H54 (cell line): ENCODE results near the gene STK11IP.

ENCODE experiments used
- DNase-seq: peaks from one replicate; pipeline ENCODE4 v3.0.0; 2011; ENCODE audit warnings: low spot score, mixed read lengths; ENCODE audit not compliant: insufficient read length
- FAIRE-seq: peaks from 3 replicates; lab custom pipeline; 2011; peaks lifted over from hg19 to GRCh38; lab: Jason Lieb, UNC
- POLR2A ChIP-seq: IDR thresholded peaks from 2 replicates; pipeline ENCODE4 v1.6.1; 2011; ENCODE audit warnings: low read depth, mild to moderate bottlenecking, low read length

STK11IP gene

GRCh38 chr2:219570194-219570923, 27.3 kb upstream of the STK11IP start:
- peak; percentile 78 for TF ChIP-seq POLR2A
- FAIRE-seq (no peak), DNase-seq (no peak)

- no peak for FAIRE-seq
- TF ChIP-seq POLR2A = no peak
- DNase-seq = no peak
Observed at GRCh38 chr2:219570924-219571310, 26.7 kb upstream of the STK11IP start.

GRCh38 chr2:219571311-219572236, 26.1 kb upstream of the STK11IP start, which contains the start of gene OBSL1:
Gene OBSL1 (minus strand): TSS chr2:219571539. CDS start chr2:219571232, 307 bp downstream.
- TF ChIP-seq POLR2A = peak; percentile 50; the same call in 1 of the 2 replicates
- FAIRE-seq (no peak), DNase-seq (peak; percentile 75)

GRCh38 chr2:219572237-219573001, 25.2 kb upstream of the STK11IP start, which contains the start of gene INHA:
Gene INHA (plus strand): TSS chr2:219572310. CDS start chr2:219572375, 65 bp downstream.
- DNase-seq (no peak), FAIRE-seq (no peak)
- TF ChIP-seq POLR2A = no peak

- DNase-seq = no peak
- FAIRE-seq = no peak
Observed at GRCh38 chr2:219573166-219573565, 24.5 kb upstream of the STK11IP start.

GRCh38 chr2:219574484-219575311, 23.0 kb upstream of the STK11IP start:
- FAIRE-seq = no peak
- TF ChIP-seq POLR2A = no peak
- no peak for DNase-seq

More at GRCh38 chr2:219573166-219573565, 24.5 kb upstream of the STK11IP start:
- TF ChIP-seq POLR2A = no peak

GRCh38 chr2:219575566-219576504, 21.8 kb upstream of the STK11IP start:
- no peak for TF ChIP-seq POLR2A
- no peak for FAIRE-seq

GRCh38 chr2:219576505-219577388, 20.9 kb upstream of the STK11IP start:
- no peak for TF ChIP-seq POLR2A
- FAIRE-seq = no peak
- DNase-seq = no peak

More at GRCh38 chr2:219575566-219576504, 21.8 kb upstream of the STK11IP start:
- no peak for DNase-seq

GRCh38 chr2:219578811-219579613, 18.6 kb upstream of the STK11IP start:
- FAIRE-seq = no peak
- DNase-seq = no peak
- no peak for TF ChIP-seq POLR2A

GRCh38 chr2:219581346-219581745, 16.3 kb upstream of the STK11IP start:
- DNase-seq = no peak
- no peak for TF ChIP-seq POLR2A
- FAIRE-seq = no peak
